GM12878 (cell line): ENCODE results near the gene KRT14.

Source experiments
- CBFB ChIP-seq: IDR thresholded peaks from 2 replicates; pipeline ENCODE4 v1.6.1; 2016; ENCODE audit warnings: antibody characterized with exemption, low read depth
- CHD4 ChIP-seq: fragments of 200-600 bp; sonication (generic); IDR thresholded peaks from 2 replicates; pipeline ENCODE4 v1.6.1; 2016; ENCODE audit warnings: mild to moderate bottlenecking
- GABPA ChIP-seq: IDR thresholded peaks from 2 replicates; pipeline ENCODE4 v1.6.1; 2014; ENCODE audit warnings: antibody characterized with exemption, low read depth, mild to moderate bottlenecking, inconsistent platforms
- HDAC6 ChIP-seq: fragments of 200-600 bp; sonication (generic); IDR thresholded peaks from one replicate; pipeline ENCODE4 v1.8.0; 2017; ENCODE audit warnings: antibody characterized with exemption; ENCODE audit not compliant: unreplicated experiment
- MXI1 ChIP-seq: fragments of 150-350 bp; IDR thresholded peaks from 2 replicates; pipeline ENCODE4 v1.6.1; 2011; ENCODE audit warnings: low read depth, mild to moderate bottlenecking, inconsistent platforms, low read length, improper control_type of control experiment

DNA sequence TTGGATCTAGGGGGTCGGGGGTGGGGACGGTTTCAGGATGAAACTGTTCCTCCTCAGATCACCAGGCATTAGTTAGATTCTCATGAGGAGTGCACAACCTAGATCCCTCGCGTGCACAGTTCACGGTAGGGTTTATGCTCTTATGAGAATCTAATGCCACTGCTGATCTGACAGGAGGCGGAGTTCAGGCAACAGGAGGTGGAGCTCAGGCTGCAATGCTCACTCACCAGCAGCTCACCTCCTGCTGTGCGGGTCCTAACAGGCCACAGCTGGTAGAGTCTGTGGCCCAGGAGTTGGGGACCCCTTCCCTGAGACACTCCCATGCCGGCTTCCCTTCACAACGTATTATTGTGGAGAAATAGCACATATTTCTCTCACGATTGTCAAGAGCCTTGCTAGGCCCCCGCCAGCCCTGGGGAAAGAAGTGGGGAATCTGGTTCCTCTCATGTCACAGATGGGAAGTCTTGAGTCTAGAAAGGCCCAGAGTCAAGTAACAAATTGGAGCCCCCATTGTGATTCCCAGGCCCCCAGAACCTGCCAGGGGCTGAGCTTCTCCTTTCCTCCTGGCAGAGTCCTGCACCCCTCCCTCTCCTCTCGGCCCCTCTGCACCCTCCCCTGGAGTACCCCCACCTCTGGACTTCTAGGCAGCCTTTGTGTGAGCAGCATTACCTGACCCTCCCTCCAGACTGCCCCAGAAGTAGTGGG is 6.1 kb upstream of the KRT14 start:
- TF ChIP-seq GABPA: no peak
- no peak for TF ChIP-seq HDAC6
- no peak for TF ChIP-seq CBFB
- no peak for TF ChIP-seq CHD4
- TF ChIP-seq MXI1: no peak
